Neural cell (in vitro differentiated cells): Measurements from ENCODE around the gene GSC.

Experiments used
- CTCF ChIP-seq: fragments of 450-650 bp; IDR thresholded peaks from 2 replicates; pipeline ENCODE4 v1.5.1; 2014; ENCODE audit warnings: antibody characterized with exemption, mild to moderate bottlenecking, moderate library complexity; ENCODE audit not compliant: poor library complexity, severe bottlenecking
- EP300 ChIP-seq: fragments of 450-650 bp; conservative IDR thresholded peaks from 2 replicates; pipeline ENCODE4 v1.6.1; 2014; ENCODE audit warnings: antibody characterized with exemption, mild to moderate bottlenecking, moderate library complexity; ENCODE audit not compliant: poor library complexity, severe bottlenecking
- EZH2 ChIP-seq: fragments of 200-600, 300-800 bp; shearing (Covaris generic), sonication (generic); IDR thresholded peaks from 2 replicates; pipeline ENCODE4 v1.6.1; 2014; ENCODE audit warnings: antibody characterized with exemption, low read length, borderline replicate concordance, mild to moderate bottlenecking; ENCODE audit not compliant: insufficient read depth, poor library complexity, severe bottlenecking
- POLR2AphosphoS5 ChIP-seq: IDR thresholded peaks from 2 replicates; pipeline ENCODE4 v1.6.1; 2012
- RAD21 ChIP-seq: fragments of 450-650 bp; conservative IDR thresholded peaks from 2 replicates; pipeline ENCODE4 v1.6.1; 2014; ENCODE audit warnings: antibody characterized with exemption, mild to moderate bottlenecking, moderate library complexity
- REST ChIP-seq: IDR thresholded peaks from 2 replicates; pipeline ENCODE4 v1.6.1; 2012; ENCODE audit warnings: borderline replicate concordance
- SMC3 ChIP-seq: fragments of 450-650 bp; conservative IDR thresholded peaks from 2 replicates; pipeline ENCODE4 v1.6.1; 2014; ENCODE audit warnings: antibody characterized with exemption, mild to moderate bottlenecking, moderate library complexity; ENCODE audit not compliant: poor library complexity
- TAF1 ChIP-seq: IDR thresholded peaks from 2 replicates; pipeline ENCODE4 v1.6.1; 2012; ENCODE audit warnings: low read depth

DNA sequence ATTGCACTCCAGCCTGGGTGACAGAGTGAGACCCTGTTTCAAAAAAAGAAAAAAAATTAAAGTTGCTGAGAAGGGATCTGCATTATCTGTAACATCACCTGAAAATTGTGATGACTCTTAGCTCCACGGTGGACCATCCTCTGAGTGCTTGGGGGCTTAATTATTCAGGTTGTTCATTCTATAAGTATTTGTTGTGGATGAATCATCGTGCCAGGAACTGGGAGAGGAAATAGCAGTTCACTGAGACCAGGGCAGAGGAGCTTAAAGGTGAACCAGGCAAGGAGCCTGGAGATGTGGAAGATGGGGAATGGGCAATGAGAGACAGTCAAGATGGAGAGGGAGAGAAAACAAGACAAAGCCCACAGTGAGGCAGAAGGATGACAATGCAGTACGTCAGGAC is 25.5 kb upstream of the GSC start:
- TF ChIP-seq CTCF = no peak
- TF ChIP-seq RAD21 = no peak
- TF ChIP-seq EP300 = no peak
- no peak for TF ChIP-seq POLR2AphosphoS5
- no peak for TF ChIP-seq REST
- no peak for TF ChIP-seq TAF1
- no peak for TF ChIP-seq EZH2
- TF ChIP-seq SMC3 = no peak
